GM21576 (cell line): ENCODE results near the gene THY1.
"Not testable (repeated sequence)": the region's sequence is repeated elsewhere in the genome, so short reads cannot be mapped to it uniquely, and the experiment has no call there.

Source experiments
- ATAC-seq: cut with Tn5 transposase; IDR thresholded peaks from one replicate; pipeline ENCODE4 v1.9.1; 2021; ENCODE audit warnings: mild to moderate bottlenecking, moderate library complexity; ENCODE audit not compliant: unreplicated experiment

The THY1 gene

GRCh38 chr11:119389611-119390254 is 33.2 kb downstream of the THY1 start:
- no peak for ATAC-seq

DNA sequence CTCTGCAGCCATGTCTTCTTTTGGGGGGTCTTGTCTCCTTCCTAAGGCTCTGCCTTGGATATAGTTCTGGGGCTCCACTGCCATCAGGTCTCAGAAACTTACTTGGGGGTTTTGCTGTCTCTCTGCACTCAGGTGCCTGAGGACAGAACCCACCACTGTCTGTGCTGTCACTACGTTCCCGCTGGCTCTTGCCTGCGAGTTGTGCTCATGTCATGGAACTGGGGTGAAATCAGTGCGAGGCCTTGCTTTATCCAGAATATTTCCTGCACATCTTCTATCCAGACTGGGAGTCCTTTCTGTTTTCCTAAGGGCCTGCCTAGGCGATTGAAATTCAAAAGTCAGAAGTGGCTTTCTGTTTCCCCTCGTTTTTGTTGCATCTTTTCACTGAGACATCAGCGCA is 34.9 kb downstream of the THY1 start:
- ATAC-seq, result no peak

GRCh38 chr11:119384332-119384731 is 38.6 kb downstream of the THY1 start:
- ATAC-seq, result no peak

DNA sequence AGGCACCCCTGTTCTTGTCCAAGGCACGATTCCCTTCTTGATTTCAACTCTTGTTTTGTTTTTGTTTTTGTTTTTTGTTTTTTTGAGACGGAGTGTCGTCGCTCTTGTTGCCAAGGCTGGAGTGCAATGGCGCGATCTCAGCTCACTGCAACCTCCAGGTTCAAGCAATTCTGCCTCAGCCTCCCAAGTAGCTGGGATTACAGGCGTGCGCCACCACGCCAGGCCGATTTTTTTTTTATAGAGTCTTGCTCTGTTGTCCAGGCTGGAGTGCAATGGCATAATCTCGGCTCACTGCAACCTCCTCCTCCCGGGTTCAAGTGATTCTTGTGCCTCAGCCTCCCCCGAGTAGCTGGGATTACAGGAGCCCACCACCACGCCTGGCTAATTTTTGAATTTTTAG is 40.5 kb downstream of the THY1 start:
- not testable (repeated sequence) for ATAC-seq

GRCh38 chr11:119382101-119382500 is 40.9 kb downstream of the THY1 start:
- ATAC-seq, result no peak

DNA sequence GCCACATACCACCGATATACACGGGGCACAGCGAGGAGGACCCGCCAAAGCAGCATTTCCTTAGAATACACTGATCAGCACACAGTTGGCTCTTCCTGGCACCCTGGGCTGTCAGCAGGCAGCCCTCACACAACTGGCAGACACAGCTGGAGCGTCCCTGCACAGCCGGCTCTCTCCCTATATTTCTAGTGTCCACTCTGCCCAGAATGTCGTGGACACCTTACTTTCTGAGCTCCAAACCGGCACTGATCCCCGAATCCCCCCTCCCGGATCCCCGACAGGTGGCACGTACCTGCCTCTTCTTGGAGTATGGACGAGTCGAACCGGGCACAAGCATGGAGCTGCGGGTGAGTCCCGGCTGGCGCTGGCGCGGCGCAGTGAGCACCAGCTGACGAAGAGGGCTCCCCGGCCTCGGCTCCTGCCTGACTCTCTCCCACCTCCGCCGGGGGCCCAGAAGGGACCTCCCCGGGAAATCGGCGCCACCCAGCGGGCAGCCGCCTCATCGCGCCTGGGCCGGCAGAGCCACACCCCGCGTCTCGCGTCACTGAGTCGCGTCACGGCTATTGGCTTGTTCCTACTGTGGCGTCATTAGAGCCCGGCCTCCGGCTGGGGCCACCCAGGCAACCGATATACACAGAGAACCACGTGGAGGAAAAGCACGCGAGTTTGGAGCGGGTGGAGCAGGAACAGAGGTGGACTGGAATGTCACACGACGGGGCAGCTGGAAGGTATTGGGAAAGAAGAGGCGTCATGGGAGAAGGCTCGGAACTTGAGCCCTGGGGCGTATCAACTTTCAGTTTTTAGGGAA is 41.6 kb downstream of the THY1 start, which contains the start of gene USP2:
Gene USP2 (minus strand): TSS at position 510 of the 808 bp plus-strand sequence. CDS start 8,210 bp downstream, outside the sequence.
- peak; percentile 98 for ATAC-seq

DNA sequence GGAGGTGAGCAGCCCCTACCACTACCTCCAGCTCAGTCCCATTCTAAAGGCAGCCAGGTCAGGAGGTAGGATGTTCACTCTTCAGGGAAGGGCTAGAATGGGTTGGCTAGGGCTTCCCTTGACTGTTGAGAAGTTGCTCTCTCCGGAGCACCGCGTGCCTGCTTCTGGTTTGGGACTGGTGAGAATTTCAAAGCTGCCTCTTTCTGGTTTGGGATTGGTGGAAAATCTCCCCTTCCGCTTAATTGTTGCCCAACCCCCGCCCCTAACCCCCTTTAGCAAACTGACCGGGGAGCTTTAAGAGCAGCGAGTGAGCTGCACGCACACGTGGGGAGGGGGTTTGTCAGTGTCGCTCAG is 42.2 kb downstream of the THY1 start:
- ATAC-seq, result no peak

DNA sequence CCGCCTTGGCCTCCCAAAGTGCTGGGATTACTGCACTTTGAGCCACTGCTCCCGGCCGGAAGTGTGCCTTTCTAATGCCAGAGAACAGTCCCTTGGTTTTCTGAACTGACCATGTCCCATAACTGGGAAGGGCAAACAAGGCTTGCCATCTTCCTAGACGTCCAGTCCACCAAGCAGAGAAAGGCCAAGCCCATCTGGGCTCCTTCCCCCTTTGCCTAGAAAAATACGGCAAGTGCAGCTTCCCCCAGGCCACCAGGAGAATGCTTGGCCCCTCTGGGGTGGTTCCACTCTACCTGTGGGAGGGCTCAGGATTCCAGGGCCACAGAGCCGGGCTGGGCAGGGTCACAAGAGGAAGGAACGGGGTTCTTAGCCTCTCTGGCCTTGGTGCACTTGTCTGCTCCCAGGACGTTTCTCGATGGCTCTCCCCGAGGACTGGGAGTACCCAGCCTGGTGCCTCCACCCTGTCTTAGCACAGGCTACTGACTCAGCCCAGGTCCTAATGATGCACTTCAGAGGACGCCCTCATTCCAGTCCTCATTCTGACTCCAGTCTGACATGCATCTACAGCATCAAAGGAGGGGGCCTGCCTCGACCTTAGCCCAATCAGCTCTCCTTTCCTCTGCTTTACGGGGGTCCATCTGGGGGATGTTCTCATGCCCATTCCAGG is 42.7 kb downstream of the THY1 start:
- ATAC-seq, result no peak

DNA sequence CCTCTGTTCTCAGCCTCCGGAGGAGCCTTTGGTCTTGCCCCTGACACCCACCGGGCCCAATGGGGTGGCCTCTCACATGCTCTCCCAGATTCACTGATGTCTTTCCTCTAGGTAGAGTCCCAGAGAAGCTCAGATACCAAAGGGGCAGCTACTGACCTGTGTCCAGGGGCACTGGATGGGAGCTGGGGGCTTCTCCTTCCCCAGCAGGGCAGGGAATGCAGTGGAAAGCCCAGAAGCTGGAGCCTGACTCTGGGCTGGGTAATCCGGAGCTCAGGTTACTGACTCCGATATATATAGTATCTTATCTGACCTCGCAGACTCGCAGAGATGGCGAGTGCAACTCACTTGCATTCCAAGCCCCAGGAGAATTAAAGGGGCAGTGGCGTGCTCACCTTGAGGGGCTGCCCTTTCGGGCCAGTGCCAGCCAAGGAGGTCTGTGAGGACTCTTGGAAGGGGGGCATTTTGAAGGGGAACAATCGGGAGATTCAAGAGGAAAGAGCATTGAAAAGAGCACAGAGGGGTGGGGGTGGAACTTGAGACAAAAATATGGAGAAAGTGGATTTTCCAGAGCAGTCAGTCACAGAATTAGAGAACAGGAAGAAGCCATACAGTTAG is 44.0 kb downstream of the THY1 start:
- ATAC-seq, result no peak

DNA sequence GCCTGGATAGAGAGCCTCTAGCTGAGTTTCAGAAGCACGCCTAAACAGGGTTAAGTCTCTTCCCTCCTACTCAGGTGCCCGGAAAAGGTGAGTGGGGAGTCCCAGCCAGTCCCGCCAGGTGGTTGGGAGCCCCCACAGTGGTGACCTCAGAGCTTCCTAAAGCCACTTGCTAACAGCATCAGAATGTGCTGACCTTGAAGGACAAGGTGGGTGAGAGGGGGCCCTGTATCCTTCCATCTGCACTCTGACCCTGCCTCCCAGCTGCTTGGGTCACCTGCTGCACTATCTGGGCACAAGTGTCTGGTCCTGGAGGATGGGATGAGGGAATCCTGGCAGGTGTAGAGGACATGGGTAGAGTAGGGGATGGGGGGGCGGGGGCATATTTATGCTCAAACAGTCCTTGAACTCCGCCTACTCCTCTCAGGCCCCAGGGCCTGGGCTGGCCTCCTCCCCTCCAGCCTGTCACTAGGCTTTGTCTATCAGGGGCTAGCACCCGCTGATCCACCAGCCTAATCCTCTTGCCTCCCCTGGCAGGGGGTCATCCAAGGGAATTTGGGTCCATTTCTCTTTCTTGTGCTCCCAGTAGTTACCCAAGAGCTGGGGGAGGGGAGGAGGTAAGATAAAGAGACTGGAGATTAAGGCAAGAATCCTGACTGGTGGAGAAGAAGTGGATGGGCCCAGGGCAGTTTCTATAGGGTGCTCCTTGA is 44.9 kb downstream of the THY1 start:
- no peak for ATAC-seq

DNA sequence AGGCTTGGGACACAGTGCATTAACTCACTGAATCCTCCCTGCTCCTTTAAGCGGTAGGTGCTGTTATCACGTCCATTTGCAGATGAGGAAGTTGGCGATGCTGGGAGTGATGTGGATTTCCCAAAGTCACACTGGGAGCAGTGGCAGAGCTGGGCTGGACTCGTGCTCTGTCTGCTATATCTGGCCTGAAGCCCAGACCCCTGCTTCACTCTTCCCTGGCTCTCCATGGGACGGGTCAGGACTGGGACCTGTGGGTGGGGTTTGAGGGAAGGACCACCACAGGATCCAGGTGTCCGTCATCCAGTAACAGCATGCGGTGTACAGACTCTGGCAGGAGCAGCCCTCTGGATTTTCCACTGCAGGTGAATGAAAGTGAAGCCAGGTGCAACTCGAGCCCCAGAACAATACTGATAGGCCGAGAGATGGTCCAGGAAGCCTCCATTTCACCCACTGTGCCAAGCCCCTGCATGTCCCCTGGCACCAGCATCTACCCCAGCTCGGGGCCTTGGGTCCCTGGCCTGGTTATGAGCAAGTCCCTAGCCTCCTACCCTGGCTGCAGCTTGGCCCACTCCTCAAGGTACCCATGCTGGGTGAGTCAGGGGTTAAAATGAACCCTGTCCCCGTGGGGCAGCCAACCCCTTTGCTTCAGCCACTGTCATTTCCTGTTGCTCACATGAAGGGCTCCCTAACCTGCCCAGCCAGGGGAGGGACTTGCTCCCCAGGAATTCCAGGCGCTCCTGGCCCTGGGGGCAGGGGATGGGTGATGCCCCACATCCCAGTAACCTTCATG is 45.7 kb downstream of the THY1 start:
- no peak for ATAC-seq

DNA sequence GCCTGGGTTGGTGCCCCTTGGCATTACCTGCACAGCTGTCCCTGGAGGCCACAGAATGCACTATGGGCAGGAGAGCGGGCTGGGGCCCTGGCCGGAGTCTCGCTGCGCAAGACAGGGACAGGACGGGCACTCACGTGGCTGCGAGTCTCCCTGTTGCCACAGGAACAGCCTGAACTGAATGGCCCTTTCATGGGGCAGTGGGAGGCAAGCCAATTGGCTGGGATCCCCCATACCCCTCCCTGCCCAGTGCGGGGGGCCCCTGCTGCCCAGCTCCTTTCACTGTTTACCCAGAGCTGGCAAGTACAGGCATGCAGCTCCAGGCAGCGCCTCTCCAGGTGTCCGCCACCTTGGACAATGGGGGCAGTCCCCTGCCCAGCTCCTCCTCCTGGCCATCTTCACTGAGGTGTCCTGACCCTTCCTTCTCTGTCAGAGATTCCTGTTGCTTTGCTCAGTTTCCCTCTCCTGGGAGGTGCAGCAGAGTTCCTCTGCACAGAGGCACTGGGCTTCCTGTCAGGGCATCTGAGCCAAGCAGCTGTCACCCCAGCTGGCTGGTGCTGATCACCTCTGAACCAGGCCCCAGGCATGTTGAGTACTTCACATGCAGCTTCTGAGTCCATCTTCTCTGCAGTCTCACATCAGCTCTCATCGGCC is 46.6 kb downstream of the THY1 start:
- no peak for ATAC-seq

DNA sequence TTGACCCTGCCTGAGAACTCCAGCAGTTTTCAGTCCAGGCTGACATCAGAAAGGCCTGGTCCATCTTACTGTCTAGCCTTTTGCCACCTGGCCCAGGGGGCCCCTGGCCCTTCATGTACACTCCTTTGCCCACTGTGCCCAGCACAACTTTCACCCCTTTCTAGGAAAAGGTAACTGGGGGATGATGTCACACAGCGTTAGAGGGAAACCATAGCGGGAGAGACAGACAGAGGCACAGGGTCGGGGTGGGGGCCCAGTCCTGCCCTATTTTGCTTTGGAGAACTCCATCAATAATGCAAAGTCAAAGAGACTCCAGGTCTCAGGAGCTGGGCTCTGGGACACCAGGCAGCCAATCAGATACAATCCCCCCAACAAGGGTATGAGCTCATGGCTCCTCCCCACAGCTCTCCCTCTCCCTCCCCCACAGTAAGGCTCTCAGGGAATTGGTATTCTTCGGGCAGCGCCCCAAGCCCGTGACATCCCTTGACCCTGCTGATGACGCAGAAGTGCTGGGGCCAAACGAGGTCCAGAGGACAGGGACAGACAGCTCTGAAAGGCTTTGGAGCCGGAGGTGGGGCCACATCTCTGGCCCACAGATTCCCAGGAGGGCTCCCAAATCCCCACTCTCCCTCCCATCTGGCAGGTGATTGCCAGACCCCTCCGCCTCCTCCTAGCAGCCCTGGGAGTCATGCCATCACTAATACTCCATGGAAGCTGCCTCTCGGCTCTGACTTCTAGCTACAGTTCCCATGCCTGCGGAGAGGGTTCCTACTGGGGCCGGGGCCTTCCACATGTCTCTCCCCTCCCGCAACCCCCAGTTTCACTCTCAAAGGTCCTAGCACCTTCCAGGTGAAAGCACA is 47.4 kb downstream of the THY1 start:
- ATAC-seq, result no peak

- ATAC-seq, result no peak
Observed at GRCh38 chr11:119374632-119375336, 48.2 kb downstream of the THY1 start.

GRCh38 chr11:119373921-119374631 is 48.9 kb downstream of the THY1 start:
- ATAC-seq, result no peak

GRCh38 chr11:119373059-119373920 is 49.7 kb downstream of the THY1 start:
- ATAC-seq, result no peak
